Astrocyte (in vitro differentiated cells and primary cell): ENCODE measurements around the gene ATXN1.

Source experiments
- CTCF ChIP-seq: IDR thresholded peaks from 2 replicates; pipeline ENCODE4 v1.5.1; 2011; ENCODE audit warnings: low read depth, mild to moderate bottlenecking, inconsistent platforms, low read length, moderate library complexity; ENCODE audit not compliant: insufficient read depth
- EZH2 ChIP-seq: IDR thresholded peaks from 2 replicates; pipeline ENCODE4 v1.6.1; 2012; ENCODE audit warnings: mild to moderate bottlenecking, low read length, inconsistent platforms; ENCODE audit not compliant: insufficient read depth

- TF ChIP-seq CTCF (no peak), EZH2 (no peak)
These were observed 55.2 kb downstream of the ATXN1 start for GRCh38 chr6:16706029-16706428.
